Measurements from ENCODE around the gene RCVRN.

DNA sequence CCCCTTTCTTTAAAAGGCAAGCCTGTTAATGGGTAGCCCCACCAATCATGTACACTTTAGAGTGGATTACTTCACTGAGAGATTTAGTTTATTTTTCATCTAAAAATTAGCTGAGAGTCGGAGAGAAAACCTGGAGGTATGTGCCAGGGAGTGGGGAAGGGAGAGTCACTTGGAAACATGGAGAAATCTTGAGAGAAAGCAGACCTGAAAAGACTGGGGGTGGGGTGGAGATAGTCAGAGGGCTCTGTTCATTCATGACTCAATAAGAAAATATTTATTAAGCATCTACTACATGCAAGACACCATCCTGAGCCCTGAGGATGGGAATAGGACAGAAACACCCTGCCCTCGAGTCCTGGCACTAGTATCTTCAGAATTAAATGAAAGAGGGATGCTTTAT, 27.4 kb upstream of the RCVRN start:
- TF ChIP-seq TCF12 (IDR thresholded peaks at IDR 0.05; ENCODE audit: low read depth), result no peak
- TF ChIP-seq FOXM1 (IDR thresholded peaks at IDR 0.05; ENCODE audit: borderline replicate concordance, low read depth), result no peak
- TF ChIP-seq, protein P1, sequence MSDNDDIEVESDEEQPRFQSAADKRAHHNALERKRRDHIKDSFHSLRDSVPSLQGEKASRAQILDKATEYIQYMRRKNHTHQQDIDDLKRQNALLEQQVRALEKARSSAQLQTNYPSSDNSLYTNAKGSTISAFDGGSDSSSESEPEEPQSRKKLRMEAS (IDR thresholded peaks at IDR 0.05), result no peak
- TF ChIP-seq CREB1 (IDR thresholded peaks at IDR 0.05; ENCODE audit: low read depth), result no peak
- no peak for TF ChIP-seq REST (IDR thresholded peaks at IDR 0.05; ENCODE audit: low read depth)

Data from Ishikawa (cell line).